Thoracic aorta (tissue), 2 donors: ENCODE measurements around the gene CFAP46. TPM values are rescaled to one million over a fixed set of nuclear protein-coding genes. Genes with fewer than 3 reads are reported as not detected.
"Not testable (repeated sequence)": the region's sequence is repeated elsewhere in the genome, so short reads cannot be mapped to it uniquely, and the experiment has no call there.

Experiments
- ATAC-seq: fragments of 150-250 bp; one replicate; pipeline ENCODE4 v1.8.0; 2017; ENCODE audit warnings: low read depth; ENCODE audit not compliant: insufficient number of reproducible peaks, low FRiP score
- DNase-seq: peaks from one replicate; pipeline ENCODE4 v3.0.0-alpha.2; 2020; ENCODE audit warnings: low spot score
- H3K27ac ChIP-seq, 2 donors: fragments of 200-600 bp; sonication (generic); 1 replicate in 1 of 2; 2 replicates in 1 of 2; pipeline ENCODE4 v1.5.1; 2016; ENCODE audit warnings: mild to moderate bottlenecking in 2 of 2, moderate library complexity in 2 of 2
- H3K27me3 ChIP-seq: fragments of 200-600 bp; sonication (generic); replicated peaks from 2 replicates; pipeline ENCODE4 v1.6.0; 2016; ENCODE audit warnings: mild to moderate bottlenecking; ENCODE audit not compliant: insufficient read depth
- H3K36me3 ChIP-seq: fragments of 200-600 bp; sonication (generic); one replicate; pipeline ENCODE4 v1.5.1; 2016
- H3K4me1 ChIP-seq, 2 donors: fragments of 200-600 bp; sonication (generic); 1 replicate in 1 of 2; 2 replicates in 1 of 2; pipeline versions ENCODE4 v1.5.1 to v1.6.0; 2016; ENCODE audit warnings: low read depth in 2 of 2, mild to moderate bottlenecking in 1 of 2; ENCODE audit not compliant: control insufficient read depth in 1 of 2
- H3K4me3 ChIP-seq: fragments of 200-600 bp; sonication (generic); 2 replicates; pipeline ENCODE4 v1.5.1; 2016; ENCODE audit warnings: mild to moderate bottlenecking
- H3K9me3 ChIP-seq: fragments of 200-600 bp; sonication (generic); 2 replicates; pipeline ENCODE4 v1.5.1; 2016
- CTCF ChIP-seq: fragments of 200-600 bp; sonication (generic); IDR thresholded peaks from one replicate; pipeline ENCODE4 v1.5.1; 2019; ENCODE audit warnings: antibody characterized with exemption
- total RNA-seq, 2 donors: library from RNA; depleted of rRNA; stranded (reverse); fragments of >200 nt; gene quantifications; one replicate each; pipeline versions ENCODE4 v1.1.0 to v1.2.3, GENCODE V29; 2016

The CFAP46 gene
- total RNA-seq, 2 donors from 2014 or later: not detected

GRCh38 chr10:132798403-132798802 is 144.0 kb downstream of the CFAP46 start:
- no peaks in the 10 kb centered on the region for H3K4me1 ChIP-seq
- TF ChIP-seq CTCF: no peak
- H3K27me3 ChIP-seq: no peaks in the 10 kb centered on the region
- H3K4me3 ChIP-seq: no peak overlapping the region
- H3K27ac ChIP-seq: no peak overlapping the region
- DNase-seq (no peak), ATAC-seq (no peak)
- H3K36me3 ChIP-seq: no peaks in the 10 kb centered on the region
- H3K9me3 ChIP-seq: peaks cover 4% of the 10 kb centered on the region

GRCh38 chr10:132797986-132798385 is 144.4 kb downstream of the CFAP46 start:
- not testable (repeated sequence) for H3K36me3 ChIP-seq, DNase-seq, H3K27me3 ChIP-seq, H3K27ac ChIP-seq, H3K4me1 ChIP-seq, H3K4me3 ChIP-seq, H3K9me3 ChIP-seq, ATAC-seq

- H3K27ac ChIP-seq: no peak overlapping the region
- DNase-seq (no peak), ATAC-seq (no peak)
- no peaks in the 10 kb centered on the region for H3K27me3 ChIP-seq
- no peaks in the 10 kb centered on the region for H3K36me3 ChIP-seq
- no peaks in the 10 kb centered on the region for H3K4me1 ChIP-seq
- no peak overlapping the region for H3K4me3 ChIP-seq
- TF ChIP-seq CTCF: no peak
- peaks cover 2% of the 10 kb centered on the region for H3K9me3 ChIP-seq
Observed at GRCh38 chr10:132796846-132797245, 145.5 kb downstream of the CFAP46 start.

GRCh38 chr10:132793871-132794849 is 148.2 kb downstream of the CFAP46 start:
- H3K27me3 ChIP-seq: no peaks in the 10 kb centered on the region
- ATAC-seq (no peak), DNase-seq (no peak)
- H3K4me3 ChIP-seq: no peak overlapping the region
- H3K36me3 ChIP-seq: no peaks in the 10 kb centered on the region
- H3K4me1 ChIP-seq: no peaks in the 10 kb centered on the region
- H3K27ac ChIP-seq: no peak overlapping the region
- no peak for TF ChIP-seq CTCF
- no peaks in the 10 kb centered on the region for H3K9me3 ChIP-seq

GRCh38 chr10:132793213-132793612 is 149.2 kb downstream of the CFAP46 start:
- DNase-seq: no peak
- no peak for ATAC-seq

More at GRCh38 chr10:132793213-132793612, 149.2 kb downstream of the CFAP46 start:
- H3K9me3 ChIP-seq: no peaks in the 10 kb centered on the region
- H3K36me3 ChIP-seq: no peaks in the 10 kb centered on the region
- H3K4me3 ChIP-seq: no peak overlapping the region
- H3K27ac ChIP-seq: no peak overlapping the region
- H3K4me1 ChIP-seq: no peaks in the 10 kb centered on the region
- TF ChIP-seq CTCF: no peak
- no peaks in the 10 kb centered on the region for H3K27me3 ChIP-seq
